T follicular helper cell (primary cell): Measurements from ENCODE around the gene NOBOX.
"Not testable (repeated sequence)": the region's sequence is repeated elsewhere in the genome, so short reads cannot be mapped to it uniquely, and the experiment has no call there.

ENCODE experiments used
- DNase-seq: peaks from one replicate; pipeline ENCODE4 v3.0.0-alpha.2; 2020; ENCODE audit warnings: low read depth
- total RNA-seq, 2 experiments: gene quantifications; one replicate each; lab custom pipeline; 2026; lab: John Stamatoyannopoulos, UW

The NOBOX gene
- 0 reads per million in 2 experiments for total RNA-seq

DNA sequence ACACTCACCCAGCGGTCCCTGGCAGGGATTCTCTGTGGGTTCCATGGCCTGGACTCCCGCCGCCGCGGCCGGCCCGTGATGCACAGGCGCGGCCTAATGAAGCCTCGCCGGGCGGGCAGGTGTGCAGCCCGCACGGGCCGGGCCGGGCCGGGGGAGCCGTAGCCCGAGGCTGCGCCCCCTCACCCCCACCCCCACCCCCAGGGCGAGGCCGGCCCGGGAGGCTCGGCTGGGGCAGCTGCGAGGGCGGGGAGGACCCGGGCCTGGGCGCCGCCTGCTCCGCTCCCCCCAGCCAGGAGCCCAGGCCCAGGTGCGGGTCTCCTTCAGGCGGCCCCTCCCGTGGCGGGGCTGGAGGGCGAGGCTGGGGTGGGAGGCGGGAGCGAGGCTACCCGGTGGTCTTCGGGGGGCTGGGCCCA is at the start of gene NOBOX:
TSS of gene NOBOX (minus strand) at position 45 of the 413 bp plus-strand sequence.
- no peak for DNase-seq

DNA sequence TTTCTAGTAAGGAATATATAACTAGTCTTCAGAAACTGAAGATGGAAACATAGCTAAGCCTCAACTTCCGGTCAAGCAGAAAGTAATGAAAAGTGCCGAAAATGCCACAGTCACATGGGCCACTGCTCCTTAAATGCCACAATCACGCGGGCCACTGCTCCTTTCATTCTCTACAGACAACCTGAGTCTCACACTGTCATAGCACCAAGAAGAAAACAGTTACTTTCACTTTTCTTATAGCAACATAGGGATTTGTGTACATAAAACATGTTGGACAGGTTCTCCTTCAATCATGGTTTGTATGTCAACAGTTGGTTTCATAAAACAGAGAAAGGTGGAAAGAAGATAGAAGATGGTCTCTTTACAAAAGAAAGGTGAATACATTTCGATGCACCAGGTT is 48.6 kb upstream of the NOBOX start:
- no peak for DNase-seq

DNA sequence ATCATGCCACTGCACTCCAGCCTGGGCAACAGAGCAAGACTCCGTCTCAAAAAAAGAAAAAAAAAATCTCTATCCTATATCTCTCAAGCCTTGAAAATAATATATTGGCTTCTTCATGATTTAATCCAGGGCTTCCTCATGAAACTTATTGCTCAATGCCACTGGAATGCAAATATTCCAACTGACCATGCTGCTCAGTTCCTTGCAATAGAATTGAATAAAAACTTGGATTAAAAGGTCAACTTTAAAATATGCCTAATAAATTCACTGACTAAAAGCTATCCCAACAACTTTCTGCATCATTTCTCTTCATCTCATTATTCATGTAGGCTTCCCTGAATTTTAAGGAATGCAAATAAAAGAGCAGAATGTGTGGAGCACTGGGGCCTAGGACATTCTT is 42.1 kb upstream of the NOBOX start:
- DNase-seq: no peak

DNA sequence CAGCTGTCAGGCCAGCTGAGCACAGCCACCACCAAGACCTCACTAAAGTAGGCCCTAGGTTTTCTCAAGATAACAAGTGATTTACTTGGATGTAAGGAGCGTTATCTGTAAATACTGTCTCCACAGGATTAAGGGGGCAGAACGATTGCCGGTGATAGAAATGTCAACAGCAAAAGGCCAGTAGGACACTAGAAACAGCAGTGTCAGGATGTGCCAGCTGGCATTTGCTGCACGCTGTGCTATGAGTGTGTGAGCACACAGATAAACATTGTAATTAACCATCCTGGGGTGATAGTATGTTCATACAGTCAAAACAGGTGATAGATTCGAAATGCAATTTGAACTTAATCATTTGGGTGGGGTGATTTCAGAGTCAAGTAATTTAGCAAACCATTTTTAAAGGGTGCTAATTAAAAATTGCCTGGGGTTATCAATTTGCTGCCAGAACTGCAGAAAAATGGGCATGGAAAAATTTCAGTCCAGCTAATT is 36.3 kb upstream of the NOBOX start:
- no peak for DNase-seq

DNA sequence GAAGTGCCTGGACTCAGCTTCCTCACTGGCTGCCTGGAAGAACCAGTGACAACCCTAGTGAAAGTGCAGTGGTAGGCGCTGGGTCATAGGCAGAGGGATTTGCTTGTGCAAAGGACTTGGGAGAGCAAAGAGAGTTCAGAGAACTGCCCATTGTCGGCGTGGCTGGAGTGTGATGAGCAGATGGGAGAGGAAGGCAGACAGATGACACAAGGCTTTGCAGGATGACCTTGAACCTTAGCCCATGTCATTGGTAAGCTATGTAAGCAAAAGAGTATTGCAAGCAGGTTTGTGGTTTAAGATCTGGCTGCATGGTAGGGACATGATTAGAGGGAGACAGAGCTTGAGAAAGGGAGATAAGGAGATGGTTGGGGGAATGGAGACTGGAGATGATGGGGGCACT is 35.3 kb upstream of the NOBOX start:
- no peak for DNase-seq

DNA sequence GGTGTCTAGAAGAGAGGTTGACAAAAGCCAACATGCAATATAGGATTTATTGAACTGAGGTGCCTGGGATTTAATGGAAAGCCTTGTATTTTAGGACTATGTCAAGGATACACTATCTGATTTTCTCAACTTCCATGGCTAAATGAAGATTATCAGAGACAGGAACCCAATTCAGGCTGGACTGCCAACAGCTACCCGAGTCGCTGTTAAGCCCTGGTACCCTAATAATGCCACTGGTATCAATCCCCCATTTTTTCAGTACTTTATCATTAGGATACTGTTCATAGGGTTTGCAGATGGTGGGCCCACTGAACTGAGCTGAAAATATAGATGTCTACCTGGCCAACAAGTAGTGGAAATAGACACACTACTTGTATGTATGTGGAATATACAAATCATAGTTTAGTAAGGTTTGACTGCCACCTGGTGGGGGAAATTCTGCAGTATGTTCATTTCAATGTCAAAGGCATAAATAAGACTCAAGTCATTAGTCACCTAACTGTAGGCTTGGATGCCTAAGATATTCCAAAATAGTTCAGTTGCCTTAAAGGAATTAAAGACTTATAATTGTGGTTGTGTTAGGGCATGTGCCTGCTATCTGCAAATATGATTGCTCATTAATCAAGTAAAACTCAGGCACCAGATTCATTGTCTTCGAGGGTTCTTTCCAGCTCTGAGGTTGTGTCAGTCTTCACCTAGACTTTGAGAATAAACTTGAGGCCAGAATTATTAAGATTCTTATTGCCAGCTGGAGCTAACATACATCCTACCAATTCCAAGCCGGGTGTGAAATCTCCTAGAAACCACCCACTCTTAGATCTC is 34.1 kb upstream of the NOBOX start:
- peak; percentile 14 for DNase-seq

DNA sequence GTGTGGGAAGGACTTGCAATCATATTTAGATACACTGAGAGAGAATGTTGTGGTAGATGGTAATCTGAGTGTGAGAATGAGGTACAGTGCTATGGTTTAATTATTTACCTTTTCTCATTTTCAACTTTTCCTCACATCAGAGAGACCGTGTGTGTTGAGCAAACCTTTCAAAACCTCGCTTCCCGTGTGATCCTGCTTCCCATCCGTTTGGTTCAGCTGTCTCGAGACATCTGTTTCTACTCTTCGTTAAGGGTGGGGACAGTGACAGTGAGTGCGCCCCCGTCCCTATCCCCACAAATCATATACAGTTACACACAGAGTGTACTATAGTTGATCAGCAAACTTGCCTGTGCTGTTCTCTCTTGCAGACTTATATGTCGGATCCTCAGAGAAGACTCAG is 33.0 kb upstream of the NOBOX start:
- no peak for DNase-seq

DNA sequence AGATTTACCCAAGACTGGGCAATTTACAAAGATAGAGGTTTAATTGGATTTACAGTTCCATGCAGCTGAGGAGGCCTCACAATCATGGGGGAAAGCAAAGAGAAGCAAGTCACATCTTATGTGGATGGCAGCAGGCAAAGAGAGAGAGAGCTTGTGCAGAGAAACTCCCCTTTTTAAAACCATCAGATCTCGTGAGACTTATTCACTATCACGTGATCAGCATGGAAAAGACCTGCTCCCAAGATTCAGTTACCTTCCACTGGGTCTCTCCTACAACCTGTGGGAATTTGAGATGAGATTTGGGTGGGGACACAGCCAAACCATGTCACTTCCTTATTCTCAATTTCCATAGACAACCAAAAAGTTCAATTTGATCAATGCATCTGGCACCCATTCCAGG is 24.9 kb upstream of the NOBOX start:
- no peak for DNase-seq

DNA sequence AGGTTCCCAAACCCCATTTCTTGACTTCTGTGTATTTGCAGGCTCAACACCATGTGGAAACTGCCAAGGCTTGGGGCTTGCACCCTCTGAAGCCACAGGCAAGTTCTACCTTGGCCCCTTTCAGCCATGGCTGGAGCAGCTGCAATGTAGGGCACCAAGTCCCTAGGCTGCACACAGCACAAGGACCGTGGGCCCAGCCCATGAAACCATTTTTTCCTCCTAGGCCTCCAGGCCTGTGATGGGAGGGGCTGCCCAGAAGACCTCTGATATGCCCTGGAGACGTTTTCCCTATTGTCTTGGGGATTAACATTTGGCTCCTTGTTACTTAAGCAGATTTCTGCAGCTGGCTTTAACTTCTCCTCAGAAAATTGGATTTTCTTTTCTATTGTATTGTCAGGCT is 24.0 kb upstream of the NOBOX start:
- not testable (repeated sequence) for DNase-seq

DNA sequence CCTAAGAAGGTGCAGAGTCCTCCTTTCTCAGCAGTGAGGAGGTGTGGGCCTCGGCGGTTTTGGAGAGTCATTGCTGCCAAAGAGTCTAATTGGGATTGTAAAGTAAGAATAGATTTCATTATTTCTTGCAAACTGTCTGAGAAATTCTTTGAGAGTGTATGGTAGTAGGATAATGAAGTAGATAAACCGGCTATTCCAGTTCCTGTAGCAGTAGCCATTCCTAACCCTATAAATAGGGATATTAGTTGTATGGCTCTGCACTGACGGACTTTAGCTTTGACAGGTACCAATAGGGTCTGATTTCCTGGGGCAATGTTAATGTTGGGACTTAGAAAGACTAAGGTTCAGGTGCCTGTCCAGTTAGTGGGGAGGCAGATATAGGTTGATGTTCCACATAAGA is 15.4 kb upstream of the NOBOX start:
- DNase-seq: not testable (repeated sequence)

DNA sequence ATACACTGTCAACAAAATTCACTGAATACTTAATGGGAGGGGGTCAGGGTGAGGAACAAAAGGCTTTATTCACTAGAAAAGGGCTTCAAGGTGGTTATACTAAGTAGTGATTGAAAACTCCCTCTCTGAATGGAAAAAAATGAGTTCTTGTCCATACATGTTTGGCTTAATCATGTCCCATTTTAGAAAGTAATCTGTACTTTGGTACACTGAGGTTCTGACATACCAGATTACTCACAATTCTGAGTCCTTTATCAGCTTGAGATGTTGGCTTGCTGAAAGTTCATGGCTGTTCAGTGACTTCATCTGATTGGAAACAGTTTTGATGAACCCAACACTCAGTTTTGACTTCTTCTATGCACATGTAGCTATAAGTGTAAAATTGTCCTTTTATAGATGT is 12.8 kb upstream of the NOBOX start:
- DNase-seq: no peak

DNA sequence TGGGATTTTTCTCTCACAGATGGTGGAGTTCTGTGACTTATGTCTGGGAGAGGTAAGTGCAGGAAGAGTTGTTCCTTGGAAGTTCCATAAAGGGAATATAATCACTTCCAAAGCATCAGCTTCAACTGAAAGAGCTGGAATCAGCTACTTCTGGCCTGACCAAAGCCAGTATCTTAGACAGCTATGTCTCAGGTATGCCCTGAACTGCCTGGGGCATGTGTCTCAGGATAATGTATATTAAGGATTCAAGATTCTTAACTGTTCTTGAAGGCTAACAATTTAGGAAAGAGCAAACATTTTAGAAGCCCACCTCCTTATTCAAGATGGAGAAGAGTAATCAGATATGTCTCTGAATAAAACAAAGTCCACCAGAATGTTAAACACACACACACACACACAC is 12.4 kb upstream of the NOBOX start:
- DNase-seq: no peak

DNA sequence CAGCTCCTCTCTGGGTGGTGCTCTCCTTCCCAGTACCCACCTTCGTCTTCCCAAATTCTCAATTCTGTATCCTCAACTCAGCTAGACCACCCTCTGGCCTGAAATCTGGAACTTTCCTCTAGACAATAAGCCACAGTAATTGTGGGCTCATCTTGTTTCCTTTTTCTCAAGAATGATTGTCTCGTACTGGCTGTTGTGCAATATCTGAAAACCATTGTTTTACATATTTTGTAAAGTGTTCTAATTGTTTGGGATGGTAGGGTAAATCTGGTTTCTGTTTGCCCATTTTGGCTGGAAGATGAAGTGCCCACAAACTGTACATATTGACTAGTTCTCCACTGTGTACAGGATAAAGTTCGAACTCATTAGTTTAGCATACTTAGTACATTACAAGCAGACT is 11.3 kb upstream of the NOBOX start:
- DNase-seq: no peak

DNA sequence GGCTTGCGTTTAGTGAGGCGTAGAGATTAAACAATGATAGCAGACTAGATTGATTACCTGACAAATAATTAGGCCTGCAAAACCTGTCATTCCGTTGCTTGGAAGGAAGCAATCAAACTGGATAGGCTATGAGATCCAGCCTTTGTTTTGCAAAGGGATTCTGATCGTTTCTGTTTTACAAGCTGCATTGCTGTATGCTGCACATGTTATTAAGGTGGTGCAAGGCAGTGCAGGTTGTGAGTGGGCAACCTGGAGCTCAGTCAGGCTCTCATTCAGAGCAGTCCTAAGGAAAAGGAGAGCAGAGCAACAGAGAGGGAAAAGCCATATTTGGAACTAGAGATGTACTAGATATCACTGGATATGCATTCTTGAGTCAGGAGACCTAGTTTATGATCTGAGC is 6.9 kb upstream of the NOBOX start:
- no peak for DNase-seq

DNA sequence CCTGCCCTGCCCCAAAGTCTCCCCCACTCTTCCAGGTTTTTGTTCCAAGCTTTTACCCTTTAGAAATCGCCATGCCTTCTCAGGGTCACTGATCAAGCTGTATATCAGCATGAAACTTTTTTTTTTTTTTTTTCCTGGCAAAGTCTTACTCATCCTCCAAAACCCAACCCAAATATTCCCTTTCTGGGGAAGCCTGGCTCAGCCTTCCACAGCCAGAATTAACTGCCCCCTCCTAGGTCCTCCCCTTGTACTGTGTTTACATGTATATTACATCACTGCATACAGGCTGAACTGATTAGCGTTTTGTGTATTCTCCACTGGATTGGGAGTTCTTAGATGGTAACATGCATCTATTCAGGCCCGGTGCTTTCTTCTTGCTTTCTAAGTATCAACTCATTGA is 4.6 kb upstream of the NOBOX start:
- DNase-seq: no peak

DNA sequence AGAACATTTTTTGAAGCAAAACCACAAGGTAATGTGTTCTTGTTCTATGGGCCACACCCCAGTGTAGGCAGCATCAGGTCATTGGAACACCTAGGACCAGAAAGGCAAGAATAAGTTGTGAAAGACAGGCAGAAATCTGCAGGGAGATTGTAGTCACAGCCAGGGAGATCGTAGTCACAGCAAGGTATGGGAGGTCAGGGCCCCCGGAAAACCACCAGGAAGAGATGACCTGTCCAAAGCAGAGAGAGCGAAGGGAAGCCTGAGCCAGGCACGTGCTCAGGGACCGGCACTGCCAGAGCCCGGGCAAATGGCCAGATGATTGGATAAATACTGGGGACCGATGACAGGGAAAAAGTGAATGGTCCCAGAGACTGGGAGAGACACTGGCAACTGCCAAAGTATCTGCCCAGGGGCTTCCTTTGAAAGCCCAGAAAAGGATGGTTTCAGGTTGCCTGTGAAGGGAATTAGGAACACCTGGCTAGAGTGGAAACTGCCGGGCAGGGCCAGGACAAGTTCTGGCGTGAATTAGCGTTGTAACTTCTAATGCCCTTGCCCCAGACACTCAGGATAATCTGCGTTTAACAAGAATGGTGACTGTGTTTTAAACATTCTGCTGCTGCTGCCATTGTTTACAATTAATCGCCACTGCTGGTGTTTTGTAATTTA is 3.9 kb upstream of the NOBOX start:
- no peak for DNase-seq

DNA sequence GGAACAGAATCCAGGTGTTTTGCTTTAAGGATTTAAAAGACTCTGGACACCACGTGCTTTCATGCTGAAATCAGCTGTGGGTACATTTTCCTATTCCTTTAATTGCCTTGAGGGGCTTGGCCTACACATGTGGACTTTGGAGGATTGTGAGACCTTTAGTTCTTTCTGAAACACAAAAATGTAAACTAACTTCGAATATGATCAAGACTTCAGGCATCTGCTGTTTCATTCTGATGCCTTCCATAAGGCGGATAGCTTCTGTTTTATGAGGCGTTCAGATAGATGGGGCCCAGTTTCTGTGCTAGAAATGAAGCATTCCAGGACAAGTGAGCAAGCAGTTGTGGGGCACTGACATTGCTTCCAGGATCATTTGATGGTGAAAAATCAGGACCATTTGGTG is 1.5 kb upstream of the NOBOX start:
- no peak for DNase-seq

DNA sequence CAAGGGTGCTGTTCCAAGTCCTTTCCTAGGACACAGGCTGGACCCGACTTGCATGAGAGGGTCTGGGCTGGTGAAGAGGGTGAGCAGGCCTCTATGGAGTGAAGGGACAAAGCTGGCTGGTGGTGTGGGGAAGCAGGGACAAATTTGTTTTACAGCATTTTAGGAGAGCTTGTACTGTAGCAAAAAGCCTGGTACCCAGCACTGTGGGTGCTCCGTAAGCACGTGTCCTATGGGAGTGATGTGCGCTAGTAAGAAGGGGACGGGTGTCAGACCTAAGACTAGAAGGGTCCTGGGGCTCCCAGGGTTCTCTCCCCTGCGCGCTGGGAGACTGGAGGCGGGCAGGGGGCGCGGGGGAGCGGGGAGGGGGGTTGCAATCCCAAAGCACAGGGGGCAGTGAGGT is 391 bp downstream of the NOBOX start:
- DNase-seq: no peak

DNA sequence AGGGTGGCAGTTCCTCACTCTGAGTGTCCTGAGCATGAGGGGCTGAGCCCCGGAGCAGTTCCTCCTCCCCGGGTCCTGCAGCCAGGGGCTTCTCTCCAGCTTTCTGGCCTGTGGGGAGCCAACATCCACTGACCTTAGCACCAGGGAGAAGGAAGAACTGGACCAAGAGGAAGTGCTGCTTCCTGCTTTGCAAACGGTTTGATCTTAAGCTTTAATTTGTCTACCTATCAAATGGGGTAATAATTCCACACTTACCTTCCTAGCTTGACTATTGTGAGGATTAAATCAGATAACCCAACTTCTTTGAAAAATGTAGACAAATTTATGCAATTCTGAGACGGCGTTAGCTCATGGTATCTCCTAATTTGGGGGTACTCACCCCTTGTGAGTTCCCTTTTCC is 2.0 kb downstream of the NOBOX start:
- no peak for DNase-seq

DNA sequence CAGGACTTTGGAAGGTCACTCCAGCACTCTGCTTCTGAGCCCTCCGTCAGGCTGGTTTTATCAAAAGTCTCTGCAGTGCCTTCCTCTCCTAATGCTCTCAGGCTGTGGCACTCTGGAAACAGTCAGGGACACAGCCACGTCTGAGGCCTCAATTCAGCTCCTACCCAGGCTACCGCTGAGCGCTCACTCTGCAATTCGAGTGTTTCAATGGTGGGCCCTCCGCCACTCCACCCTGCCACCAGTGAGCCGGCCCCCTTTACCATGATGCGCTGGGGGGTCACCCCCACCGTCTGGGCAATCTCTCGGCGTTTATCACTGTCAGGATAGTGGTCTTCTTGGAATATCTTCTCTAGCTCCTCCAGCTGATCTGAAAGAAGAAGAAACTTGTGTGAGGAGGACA is 3.5 kb downstream of the NOBOX start:
- DNase-seq: no peak

DNA sequence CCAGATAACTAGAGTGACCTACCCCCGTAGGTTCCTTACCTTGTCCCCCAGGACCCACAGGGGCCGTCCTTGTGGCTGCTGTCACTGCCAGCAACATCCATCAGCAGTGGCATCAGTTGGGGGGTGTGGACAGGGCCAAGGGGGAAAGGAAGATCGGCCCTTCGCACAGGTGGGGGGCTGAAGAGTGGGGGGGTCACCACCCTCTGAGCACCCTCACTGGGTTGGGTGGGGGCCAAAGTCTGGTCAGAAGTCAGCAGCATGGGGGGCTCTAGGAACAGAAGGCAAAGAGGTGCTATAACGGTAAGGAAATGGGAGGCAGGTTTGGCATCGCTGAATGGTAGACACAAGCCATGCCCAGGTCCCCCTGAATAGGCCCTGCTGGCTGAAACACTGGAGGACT is 4.6 kb downstream of the NOBOX start:
- DNase-seq: no peak

DNA sequence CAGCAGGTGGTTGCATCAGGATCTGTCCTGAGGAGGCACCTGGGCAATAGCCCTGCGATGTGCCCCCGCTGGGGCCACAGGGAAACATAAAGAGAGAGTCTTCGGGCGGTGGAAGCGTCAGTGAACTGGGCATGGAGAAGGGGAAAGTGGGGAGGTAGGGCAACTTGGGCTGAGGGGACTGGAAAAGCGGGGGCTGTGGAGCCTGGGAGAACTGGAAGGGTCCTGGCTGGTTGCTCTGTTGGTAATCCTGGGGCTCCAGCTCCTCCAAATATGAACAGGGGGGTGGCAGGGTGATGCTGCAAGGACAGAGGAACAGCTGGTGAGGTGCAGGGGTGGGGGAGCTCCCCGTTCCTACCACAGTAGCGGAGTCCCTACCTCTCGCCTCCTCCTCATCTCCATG is 5.2 kb downstream of the NOBOX start:
- no peak for DNase-seq

DNA sequence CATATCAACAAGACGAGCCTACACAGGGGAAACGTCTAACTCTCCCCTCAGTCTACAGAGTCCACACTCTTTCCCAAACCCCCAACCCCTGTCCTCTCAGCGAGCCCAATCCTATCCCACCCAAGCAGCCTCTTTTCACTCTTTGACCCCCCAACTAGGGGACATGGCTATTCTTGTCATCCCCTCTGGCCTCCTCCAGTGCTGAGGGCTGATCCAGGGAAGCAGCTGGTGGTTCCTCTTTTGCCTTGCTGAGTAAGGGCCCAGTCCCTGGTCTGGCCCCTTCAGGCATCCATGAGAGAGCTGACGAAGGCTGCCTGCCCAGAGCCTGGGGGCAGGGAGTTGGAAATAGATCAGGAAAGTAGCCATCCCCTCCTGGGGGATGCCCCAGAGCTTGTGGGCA is 6.4 kb downstream of the NOBOX start:
- DNase-seq: no peak
